ENCODE measurements around the gene AOPEP.

GRCh38 chr9:94990897-94991561 is 264.5 kb downstream of the AOPEP start:
- TF ChIP-seq, protein P1, sequence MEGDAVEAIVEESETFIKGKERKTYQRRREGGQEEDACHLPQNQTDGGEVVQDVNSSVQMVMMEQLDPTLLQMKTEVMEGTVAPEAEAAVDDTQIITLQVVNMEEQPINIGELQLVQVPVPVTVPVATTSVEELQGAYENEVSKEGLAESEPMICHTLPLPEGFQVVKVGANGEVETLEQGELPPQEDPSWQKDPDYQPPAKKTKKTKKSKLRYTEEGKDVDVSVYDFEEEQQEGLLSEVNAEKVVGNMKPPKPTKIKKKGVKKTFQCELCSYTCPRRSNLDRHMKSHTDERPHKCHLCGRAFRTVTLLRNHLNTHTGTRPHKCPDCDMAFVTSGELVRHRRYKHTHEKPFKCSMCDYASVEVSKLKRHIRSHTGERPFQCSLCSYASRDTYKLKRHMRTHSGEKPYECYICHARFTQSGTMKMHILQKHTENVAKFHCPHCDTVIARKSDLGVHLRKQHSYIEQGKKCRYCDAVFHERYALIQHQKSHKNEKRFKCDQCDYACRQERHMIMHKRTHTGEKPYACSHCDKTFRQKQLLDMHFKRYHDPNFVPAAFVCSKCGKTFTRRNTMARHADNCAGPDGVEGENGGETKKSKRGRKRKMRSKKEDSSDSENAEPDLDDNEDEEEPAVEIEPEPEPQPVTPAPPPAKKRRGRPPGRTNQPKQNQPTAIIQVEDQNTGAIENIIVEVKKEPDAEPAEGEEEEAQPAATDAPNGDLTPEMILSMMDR (IDR thresholded peaks at IDR 0.05; ENCODE audit: insufficient read depth, low read depth, low read length), result no peak
- no peak for TF ChIP-seq EZH2 (IDR thresholded peaks at IDR 0.05; ENCODE audit: insufficient read depth, low read length)

Data from astrocyte (in vitro differentiated cells and primary cell).